AG20443 (cell line): ENCODE data around the gene COL12A1.
A peak's percentile ranks its signal among the peaks of the same experiment; 100 is the strongest.
"Not testable (repeated sequence)": the region's sequence is repeated elsewhere in the genome, so short reads cannot be mapped to it uniquely, and the experiment has no call there.

Experiments
- DNase-seq: peaks from one replicate; pipeline ENCODE4 v3.0.0; 2012; ENCODE audit warnings: low spot score, mixed read lengths

Gene COL12A1

DNA sequence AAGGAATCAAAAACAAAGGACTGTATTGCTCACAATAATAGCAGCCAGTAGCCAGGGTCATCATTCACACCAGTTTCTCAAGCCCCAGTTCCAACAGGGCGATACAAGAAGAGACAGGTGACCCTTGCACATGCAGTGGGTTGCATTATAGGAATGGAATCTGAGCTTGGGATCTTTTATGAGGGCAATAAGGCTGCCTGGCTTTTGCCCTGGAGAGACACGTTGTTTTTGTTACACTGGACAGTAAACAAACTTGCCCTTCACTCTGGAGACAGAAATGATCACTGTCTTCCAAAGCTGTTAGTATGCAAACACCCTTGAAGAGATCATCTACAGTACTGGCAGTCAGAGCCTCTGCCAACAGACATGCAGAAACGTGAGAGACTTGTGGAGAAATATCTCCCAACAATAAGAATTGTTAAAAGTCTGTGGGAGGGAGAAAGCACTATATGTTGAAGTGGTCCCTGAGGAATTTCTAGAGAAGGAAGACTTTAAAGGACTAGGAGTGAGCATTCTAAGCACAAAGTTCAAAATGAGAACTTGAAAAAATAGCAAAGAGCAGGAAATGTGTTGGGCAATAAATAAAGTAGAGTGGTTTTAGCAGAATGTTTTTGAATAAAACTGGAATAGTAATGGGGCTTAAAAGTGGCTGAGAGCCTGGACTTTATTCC, 6.2 kb upstream of the COL12A1 start:
- DNase-seq: no peak

DNA sequence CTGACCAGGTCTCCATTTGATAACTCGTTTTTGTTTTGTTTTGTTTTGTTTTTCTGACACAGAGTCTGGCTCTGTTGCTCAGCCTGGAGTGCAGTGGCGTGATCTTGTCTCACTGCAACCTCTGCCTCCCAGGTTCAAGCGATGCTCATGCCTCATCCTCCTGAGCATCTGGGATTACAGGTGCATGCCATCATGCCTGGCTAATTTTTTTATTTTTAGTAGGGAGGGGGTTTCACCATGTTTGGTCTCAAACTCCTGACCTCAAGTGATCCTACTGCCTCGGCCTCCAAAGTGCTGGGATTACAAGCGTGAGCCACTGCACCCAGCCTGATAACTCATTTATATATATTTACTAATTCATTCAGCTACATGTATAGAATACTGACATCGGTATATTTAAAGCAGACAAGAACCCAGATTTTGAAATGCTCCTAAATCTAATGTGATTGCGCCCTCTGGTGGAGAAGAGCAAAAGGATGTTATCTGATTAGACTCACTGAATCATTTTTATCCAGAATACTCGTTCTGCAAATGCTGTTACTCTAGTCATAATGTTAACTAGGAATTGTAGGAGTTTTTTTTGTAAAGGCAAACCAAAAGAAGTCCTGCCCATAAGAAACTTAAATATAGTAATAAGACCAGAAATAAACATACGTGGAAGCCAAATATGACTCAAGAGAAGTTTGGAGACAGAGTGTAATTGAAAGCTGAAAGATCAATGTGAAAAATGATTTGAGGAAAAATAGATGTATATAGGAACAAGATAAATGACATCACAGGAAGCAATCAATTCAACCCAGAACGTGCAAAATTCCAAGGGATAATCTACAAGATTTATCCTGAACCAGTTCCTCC, 5.3 kb upstream of the COL12A1 start:
- peak; percentile 38 for DNase-seq

DNA sequence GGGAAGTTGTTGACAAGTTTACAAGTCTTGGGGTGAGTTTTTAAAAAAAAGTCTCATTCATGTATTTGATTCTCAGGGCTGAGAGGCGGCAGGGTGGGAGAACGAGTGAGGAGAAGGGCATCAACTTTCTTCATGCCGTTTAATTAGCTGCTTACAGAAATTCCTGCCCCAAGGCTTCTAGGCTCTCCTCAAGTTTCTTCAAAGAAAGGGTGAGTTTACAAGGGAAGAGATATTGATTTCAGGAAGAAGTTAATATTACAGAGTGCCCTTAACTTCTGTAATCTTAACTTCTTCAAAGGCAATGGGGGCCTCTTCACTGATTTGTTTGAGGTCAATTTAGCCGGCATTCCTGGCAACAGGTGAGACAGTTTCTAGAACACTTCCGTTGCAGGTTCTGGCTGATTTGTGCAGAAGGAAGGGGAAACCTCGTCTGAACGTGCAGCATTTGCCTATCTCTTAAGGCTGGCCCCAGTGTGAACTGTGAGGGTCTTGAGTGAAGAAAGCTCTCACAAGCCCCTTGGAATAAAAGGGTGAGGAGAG, 3.4 kb upstream of the COL12A1 start:
- no peak for DNase-seq

DNA sequence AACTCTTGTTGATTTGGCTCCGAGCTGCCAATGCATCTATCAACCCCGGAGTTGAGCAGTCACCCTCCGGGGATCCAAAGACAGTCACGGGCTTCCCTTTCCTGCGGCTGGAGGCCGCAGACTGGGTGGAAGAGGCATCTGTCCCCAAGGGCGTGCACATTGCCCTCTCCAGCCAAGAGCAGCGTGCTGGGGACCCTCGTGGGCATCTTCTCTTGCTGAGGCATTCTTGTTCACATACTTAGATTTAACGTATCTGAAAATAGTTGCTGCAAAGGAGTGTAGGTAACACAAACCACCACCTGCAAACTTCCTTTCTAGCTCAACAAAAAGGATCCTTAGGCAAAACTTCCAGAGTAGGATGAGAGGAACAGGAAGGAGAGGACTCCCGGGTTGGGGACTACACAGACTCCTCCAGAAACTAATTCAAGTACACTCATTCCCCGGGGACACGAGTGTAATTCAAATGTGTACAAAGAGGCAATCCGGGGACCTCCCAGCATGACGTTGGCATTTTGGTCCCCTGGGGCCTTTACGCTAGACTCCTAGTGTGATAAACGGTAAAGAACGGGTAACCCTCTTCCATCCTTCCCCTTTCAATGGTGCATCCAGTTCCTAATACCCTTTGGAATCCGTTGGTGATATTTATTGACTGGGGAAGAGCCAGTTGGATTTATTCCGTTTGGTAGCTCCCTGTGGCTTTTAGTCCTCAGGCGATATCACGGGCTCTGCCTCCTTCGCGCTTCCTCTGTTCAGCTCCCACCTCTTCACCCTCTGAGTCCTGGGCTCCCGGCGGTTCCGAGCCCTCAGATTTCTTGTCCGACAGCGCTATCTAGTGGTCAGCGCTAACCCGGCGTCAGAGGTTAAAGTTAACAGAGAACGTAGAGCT, 2.7 kb upstream of the COL12A1 start:
- peak; percentile 77 for DNase-seq

- no peak for DNase-seq
These were observed 906 bp upstream of the COL12A1 start for GRCh38 chr6:75206576-75207342.

DNA sequence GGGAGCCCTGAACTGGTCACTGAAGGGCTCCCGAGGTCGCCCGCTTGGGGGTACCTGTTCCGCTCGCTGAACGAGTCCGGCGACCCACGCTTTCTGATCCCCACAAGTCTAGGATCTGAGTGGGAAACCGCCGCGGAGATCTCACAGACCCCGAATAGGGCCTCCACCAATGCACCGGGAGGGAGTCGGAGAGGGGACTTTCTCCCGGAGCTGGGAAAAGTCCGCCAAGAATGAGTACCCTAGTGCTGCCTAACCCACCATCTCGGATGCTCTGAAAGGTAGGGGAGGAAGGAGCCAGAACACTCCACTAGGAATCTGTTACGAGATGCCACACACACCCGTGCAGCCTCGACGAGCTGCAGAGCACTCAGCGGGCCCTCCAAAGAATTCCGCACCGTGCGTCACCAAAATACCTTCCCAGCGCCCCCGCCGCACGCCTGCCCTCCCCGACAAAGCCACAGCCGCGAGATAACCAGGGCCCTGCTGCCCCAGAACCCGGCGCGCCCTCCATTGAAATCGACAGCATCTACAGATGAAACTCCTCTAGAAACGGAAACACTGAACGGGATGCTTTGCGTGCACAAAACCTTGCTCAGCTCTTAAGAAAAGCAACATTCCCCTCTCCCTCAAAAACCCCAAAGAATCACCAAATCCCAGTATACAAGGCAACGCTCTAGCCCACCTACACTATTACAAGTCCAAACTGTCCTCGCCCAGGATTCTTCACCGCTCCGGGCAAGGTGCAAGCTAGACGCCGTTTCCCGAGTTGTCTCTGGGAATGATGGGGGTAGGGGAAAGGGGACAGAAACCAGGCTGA, 686 bp downstream of the COL12A1 start:
- DNase-seq: peak; percentile 65

DNA sequence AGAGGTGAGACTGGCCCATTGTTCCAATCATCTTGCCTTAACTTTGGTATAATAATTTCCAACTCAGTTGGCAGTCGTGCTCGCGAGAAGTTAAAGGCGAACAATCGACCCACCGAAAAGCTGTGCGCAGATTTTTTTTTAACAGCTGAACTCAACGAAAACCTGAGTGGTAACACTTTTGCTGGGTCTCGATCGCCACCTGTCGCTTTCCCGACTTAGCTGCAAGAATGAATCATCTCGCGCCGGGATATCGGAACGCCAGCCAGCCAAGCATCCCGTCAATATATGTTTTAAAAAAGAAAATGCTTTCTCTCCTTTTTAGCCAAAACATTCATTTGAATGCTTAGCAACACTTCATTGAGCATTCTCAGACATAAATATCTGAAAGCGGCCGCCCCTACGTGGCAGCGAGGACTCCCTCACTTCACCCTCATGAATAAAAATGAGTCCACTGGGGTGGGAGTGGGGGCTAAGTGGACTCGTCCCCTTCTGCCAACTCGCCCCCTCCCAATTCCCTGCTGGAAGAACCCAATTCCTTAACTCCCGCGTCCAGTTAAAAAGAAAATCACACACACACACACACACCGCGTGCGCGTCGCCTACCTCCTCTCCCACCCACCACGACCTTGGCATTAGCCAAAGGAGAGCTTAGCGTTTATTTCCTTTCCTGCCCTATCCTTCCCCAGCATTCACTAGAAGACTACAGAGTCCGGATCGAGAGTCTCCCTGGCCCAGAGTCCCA, 1.5 kb downstream of the COL12A1 start:
- DNase-seq: peak; percentile 73

- DNase-seq: no peak
These were observed 2.1 kb downstream of the COL12A1 start for GRCh38 chr6:75203721-75204120.

DNA sequence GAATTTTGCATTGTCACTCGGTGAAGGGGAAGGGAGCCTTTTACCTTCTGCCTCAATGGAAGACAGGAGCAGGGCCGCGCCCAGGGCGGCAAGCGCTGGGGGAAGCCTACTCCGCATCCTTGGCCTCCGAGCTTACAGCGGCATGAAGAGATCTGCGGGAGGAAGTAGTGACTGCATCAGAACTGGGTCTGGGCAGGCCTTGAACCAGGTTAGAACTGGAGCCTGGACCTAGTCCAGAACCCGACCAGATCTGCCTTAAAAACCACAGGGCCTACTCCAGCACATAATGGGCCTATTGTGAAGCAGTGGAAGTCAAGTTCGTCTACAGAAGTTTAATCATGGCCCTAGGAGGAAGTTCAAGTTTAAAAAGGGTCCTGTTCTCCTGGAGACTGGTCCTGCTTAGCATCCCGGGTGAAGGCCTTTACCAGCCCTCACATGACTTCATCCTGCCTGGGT, 3.1 kb downstream of the COL12A1 start:
- no peak for DNase-seq

GRCh38 chr6:75201901-75202672, 3.8 kb downstream of the COL12A1 start:
- DNase-seq: no peak

- no peak for DNase-seq
These were observed 4.8 kb downstream of the COL12A1 start for GRCh38 chr6:75201021-75201420.

DNA sequence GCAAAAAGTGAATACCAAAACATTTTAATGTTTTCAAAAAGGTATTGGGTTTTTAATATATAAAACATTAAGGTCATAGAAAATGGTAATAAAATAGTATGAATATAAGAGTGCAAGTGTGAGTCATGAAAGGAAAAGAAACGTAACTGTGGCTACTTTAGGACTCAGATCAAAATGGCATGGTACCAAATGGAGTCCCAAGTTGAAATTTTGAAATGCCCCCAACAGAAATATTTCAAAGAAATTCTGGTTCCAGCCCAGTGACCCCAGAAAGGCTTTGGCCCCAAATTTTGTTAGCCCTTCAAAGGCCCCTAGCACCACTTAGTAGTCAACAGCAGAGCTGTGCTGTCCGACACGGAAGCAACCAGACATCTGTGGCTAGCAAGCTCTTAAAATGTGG, 6.0 kb downstream of the COL12A1 start:
- no peak for DNase-seq

DNA sequence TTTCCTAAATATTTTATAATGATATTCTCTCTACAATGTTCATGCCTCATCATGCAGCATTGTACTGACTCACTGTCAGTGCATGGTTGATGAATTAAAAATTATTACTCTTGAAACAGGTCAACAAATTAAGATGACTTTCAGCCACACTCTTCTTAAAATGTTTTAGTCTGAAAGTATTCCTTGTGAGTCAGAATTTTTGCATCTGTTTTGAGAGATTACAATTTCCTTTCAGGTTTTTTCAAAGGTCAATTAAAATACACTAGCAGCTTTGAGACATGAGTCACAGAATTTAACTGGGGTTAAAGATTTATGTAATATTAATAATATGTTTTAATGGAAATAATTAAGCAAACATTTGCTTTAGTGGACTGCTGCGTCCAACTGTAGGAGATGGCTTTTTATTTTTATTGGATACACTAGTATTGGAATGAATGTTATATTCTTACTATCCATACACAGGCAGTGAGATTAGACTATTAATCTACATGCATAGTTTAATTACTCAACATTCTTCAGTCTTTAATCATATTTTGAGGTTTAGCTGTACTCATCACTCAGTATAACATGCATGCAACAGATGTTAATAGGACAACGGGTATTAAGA, 9.7 kb downstream of the COL12A1 start:
- DNase-seq: no peak

DNA sequence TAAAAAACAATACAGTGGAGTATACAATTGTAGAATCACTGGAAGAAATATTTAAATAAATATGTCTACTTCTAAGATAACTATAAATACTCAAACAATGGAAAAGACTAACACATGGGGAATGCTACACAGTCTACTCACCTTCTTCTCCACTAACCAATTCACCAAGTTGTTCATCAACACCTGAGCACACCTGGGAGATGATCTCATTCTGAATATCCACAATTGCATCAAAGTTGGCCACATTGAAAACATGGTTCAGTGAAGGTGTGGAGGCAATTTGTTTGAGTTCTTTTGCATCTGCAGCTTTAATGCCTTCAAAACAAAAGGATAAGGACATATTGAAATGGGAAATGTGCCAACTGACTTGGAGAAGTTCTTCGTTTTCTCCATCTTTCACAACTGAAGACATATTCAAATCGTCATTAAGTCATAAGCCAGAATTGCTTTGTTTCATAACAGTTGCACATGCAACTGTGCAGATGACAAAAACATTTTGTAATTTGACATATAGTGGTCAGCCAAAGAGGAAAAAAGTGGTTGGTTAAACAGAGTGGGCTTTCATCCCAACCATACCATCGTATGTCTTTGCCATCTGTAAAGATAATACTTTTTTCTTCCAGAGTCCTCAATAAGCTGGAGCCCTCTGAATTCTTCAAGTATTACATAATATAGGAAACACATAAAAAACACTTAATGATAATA, 17.5 kb downstream of the COL12A1 start:
- no peak for DNase-seq

DNA sequence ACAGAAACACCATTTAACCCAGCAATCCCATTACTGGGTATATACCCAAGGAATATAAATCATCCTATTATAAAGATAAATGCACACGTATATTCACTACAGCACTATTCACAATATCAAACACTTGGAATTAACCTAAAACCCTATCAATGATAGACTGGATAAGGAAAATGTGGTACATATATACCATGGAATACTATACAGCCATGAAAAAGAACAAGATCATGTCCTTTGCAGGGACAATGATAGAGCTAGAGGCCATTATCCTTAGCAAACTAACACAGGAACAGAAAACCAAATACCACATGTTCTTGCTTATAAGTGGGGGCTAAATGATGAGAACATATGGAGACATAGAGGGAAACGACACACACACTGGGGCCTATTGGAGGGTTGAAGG, 19.3 kb downstream of the COL12A1 start:
- not testable (repeated sequence) for DNase-seq

GRCh38 chr6:75183099-75183541, 22.7 kb downstream of the COL12A1 start:
- DNase-seq: peak; percentile 51

- no peak for DNase-seq
These were observed 25.0 kb downstream of the COL12A1 start for GRCh38 chr6:75180864-75181263.

- no peak for DNase-seq
These were observed 27.1 kb downstream of the COL12A1 start for GRCh38 chr6:75178757-75179156.
